Activated T-cell treated with anti-CD3 and anti-CD28 coated beads, Interleukin-2, amount 50 U/mL, for 24 hours (primary cell): ENCODE measurements around the gene CD300A.

Experiments used
- DNase-seq: peaks from one replicate; pipeline ENCODE4 v3.0.0-alpha.2; 2020
- H3K27ac Mint-ChIP-seq: 2 replicates; pipeline ENCODE4 v1.8.0; 2020; ENCODE audit warnings: mild to moderate bottlenecking, mixed read lengths
- H3K27me3 Mint-ChIP-seq: 2 replicates; pipeline ENCODE4 v1.8.0; 2020; ENCODE audit warnings: mixed read lengths
- H3K36me3 Mint-ChIP-seq: 2 replicates; pipeline ENCODE4 v1.8.0; 2020; ENCODE audit warnings: low read depth, mixed read lengths
- H3K4me1 Mint-ChIP-seq: 2 replicates; pipeline ENCODE4 v1.8.0; 2020; ENCODE audit warnings: low read depth, mixed read lengths
- H3K4me3 Mint-ChIP-seq: 2 replicates; pipeline ENCODE4 v1.8.0; 2020; ENCODE audit warnings: mild to moderate bottlenecking, moderate library complexity, mixed read lengths
- H3K9me3 Mint-ChIP-seq: 2 replicates; pipeline ENCODE4 v1.8.0; 2020; ENCODE audit warnings: mixed read lengths

Gene CD300A

DNA sequence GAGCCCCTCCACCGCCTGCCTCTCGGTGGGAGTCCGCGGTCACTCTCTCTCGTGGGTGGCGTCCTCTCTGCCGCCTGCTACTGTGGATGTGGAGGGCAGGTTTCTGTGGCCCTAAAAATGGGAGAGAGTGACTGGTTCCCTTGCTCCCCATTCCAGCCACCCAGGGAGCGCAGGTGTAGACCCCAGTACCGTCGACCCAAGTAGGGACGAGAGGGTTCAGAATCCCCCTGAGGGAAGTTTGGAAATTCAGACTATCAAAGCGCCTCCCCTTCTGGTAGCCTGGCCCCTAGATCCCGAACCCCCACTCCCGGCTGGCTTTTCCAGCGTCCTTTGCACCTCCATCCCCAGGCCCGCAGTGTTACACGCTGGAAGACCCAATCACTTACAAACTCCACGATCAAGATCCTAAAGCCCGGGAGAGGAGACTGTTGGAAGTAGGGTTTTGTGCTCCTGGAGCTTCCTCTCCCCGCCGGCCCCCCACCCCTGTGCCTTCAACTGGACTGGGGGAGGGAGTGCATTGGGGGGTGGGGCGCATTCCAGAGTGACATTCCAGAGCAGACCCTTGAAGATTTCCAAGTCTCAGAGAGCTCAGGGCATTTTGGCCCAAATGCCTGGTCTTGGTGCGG lies 33.6 kb upstream of the CD300A start:
- Mint-ChIP-seq H3K27ac (no peak overlapping the region), H3K4me1 (peaks cover 17% of the 10 kb centered on the region), H3K9me3 (peaks cover 4% of the 10 kb centered on the region), H3K36me3 (no peaks in the 10 kb centered on the region), H3K27me3 (peaks cover 72% of the 10 kb centered on the region), H3K4me3 (peak overlapping the region; percentile 18)
- DNase-seq = no peak

- H3K9me3 Mint-ChIP-seq = peaks cover 7% of the 10 kb centered on the region
- peaks cover 67% of the 10 kb centered on the region for H3K27me3 Mint-ChIP-seq
- H3K27ac Mint-ChIP-seq = no peak overlapping the region
- DNase-seq = no peak
- no peaks in the 10 kb centered on the region for H3K36me3 Mint-ChIP-seq
- no peak overlapping the region for H3K4me3 Mint-ChIP-seq
- peaks cover 17% of the 10 kb centered on the region for H3K4me1 Mint-ChIP-seq
Measured at GRCh38 chr17:74433421-74434121, 32.9 kb upstream of the CD300A start.

GRCh38 chr17:74435775-74436359 lies 30.6 kb upstream of the CD300A start:
- Mint-ChIP-seq H3K27me3 (peaks cover 57% of the 10 kb centered on the region), H3K4me3 (no peak overlapping the region), H3K9me3 (peaks cover 17% of the 10 kb centered on the region), H3K27ac (no peak overlapping the region), H3K4me1 (peaks cover 10% of the 10 kb centered on the region), H3K36me3 (no peaks in the 10 kb centered on the region)
- no peak for DNase-seq

DNA sequence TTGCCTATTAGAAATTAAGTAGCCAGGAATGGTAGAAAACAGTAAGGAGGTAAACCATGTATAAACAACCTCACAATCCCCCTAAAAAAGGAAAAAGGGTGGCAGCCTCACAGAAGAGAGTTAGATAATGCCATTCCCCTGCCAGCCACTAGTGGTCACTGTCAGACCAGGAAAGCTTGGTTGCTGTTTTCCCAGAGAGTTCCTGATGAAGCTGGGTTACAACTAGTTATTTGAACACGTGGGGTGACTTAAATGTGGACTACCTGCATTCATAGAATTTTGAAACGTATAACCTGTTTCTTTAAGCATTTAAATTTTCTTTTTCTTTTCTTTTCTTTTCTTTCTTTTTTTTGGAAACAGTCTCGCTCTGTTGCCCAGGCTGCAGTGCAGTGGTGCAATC lies 28.7 kb upstream of the CD300A start:
- peaks cover 17% of the 10 kb centered on the region for H3K9me3 Mint-ChIP-seq
- no peaks in the 10 kb centered on the region for H3K36me3 Mint-ChIP-seq
- H3K27me3 Mint-ChIP-seq = peaks cover 49% of the 10 kb centered on the region
- H3K4me1 Mint-ChIP-seq = no peaks in the 10 kb centered on the region
- DNase-seq = no peak
- no peak overlapping the region for H3K4me3 Mint-ChIP-seq
- no peak overlapping the region for H3K27ac Mint-ChIP-seq

DNA sequence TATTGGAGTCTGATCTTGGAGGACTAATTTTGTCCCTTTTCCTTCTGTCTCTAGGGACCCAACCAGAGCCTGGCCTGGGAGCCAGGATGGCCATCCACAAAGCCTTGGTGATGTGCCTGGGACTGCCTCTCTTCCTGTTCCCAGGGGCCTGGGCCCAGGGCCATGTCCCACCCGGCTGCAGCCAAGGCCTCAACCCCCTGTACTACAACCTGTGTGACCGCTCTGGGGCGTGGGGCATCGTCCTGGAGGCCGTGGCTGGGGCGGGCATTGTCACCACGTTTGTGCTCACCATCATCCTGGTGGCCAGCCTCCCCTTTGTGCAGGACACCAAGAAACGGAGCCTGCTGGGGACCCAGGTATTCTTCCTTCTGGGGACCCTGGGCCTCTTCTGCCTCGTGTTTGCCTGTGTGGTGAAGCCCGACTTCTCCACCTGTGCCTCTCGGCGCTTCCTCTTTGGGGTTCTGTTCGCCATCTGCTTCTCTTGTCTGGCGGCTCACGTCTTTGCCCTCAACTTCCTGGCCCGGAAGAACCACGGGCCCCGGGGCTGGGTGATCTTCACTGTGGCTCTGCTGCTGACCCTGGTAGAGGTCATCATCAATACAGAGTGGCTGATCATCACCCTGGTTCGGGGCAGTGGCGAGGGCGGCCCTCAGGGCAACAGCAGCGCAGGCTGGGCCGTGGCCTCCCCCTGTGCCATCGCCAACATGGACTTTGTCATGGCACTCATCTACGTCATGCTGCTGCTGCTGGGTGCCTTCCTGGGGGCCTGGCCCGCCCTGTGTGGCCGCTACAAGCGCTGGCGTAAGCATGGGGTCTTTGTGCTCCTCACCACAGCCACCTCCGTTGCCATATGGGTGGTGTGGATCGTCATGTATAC lies 26.5 kb upstream of the CD300A start:
- Mint-ChIP-seq H3K27ac (no peak overlapping the region), H3K4me1 (no peaks in the 10 kb centered on the region), H3K27me3 (peaks cover 52% of the 10 kb centered on the region), H3K9me3 (peaks cover 17% of the 10 kb centered on the region), H3K4me3 (no peak overlapping the region), H3K36me3 (no peaks in the 10 kb centered on the region)
- DNase-seq = no peak

DNA sequence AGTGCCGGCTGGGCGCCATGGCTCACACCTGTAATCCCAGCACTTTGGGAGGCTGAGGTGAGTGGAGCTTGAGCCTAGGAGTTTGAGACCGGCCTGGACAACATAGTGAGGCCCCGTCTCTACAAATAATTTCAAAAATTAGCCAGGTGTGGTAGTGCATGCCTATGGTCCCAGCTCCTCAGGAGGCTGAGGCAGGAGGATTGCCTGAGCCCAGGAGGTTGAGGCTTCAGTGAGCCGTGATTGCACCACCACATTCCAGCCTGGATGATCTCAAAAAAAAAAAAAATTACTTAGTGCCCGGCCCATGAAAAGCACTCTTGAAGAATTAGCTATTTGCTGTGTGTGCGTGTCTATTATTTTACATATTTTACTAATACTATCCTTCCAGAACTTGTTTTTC lies 24.9 kb upstream of the CD300A start:
- Mint-ChIP-seq H3K27ac (no peak overlapping the region), H3K36me3 (no peaks in the 10 kb centered on the region)

DNA sequence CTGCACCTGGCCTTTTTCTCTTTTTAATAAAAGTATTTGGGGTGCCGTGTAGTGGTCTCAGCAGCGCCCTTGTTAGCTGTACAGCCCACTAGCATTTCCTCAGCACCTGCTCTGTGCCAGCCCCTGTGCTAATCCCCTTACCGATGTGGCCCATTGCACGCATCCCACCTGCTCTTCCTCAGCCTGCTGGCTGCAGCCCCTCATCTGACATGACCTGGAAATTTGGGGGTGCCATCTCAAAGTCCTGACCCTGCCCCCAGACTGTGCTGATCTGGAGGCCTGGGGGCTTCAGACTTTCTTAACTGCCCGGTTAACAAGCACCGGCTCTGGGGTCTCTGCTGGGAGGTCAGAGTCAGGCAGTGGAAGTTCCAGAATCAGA lies 24.2 kb upstream of the CD300A start:
- H3K36me3 Mint-ChIP-seq = no peaks in the 10 kb centered on the region
- DNase-seq = no peak
- H3K9me3 Mint-ChIP-seq = peaks cover 17% of the 10 kb centered on the region
- peaks cover 40% of the 10 kb centered on the region for H3K27me3 Mint-ChIP-seq
- no peak overlapping the region for H3K4me3 Mint-ChIP-seq
- no peak overlapping the region for H3K27ac Mint-ChIP-seq
- peaks cover 8% of the 10 kb centered on the region for H3K4me1 Mint-ChIP-seq

More for the DNA sequence above, 24.9 kb upstream of the CD300A start:
- Mint-ChIP-seq H3K9me3 (peaks cover 17% of the 10 kb centered on the region), H3K4me3 (no peak overlapping the region), H3K27me3 (peaks cover 44% of the 10 kb centered on the region), H3K4me1 (peaks cover 1% of the 10 kb centered on the region)
- DNase-seq = no peak

DNA sequence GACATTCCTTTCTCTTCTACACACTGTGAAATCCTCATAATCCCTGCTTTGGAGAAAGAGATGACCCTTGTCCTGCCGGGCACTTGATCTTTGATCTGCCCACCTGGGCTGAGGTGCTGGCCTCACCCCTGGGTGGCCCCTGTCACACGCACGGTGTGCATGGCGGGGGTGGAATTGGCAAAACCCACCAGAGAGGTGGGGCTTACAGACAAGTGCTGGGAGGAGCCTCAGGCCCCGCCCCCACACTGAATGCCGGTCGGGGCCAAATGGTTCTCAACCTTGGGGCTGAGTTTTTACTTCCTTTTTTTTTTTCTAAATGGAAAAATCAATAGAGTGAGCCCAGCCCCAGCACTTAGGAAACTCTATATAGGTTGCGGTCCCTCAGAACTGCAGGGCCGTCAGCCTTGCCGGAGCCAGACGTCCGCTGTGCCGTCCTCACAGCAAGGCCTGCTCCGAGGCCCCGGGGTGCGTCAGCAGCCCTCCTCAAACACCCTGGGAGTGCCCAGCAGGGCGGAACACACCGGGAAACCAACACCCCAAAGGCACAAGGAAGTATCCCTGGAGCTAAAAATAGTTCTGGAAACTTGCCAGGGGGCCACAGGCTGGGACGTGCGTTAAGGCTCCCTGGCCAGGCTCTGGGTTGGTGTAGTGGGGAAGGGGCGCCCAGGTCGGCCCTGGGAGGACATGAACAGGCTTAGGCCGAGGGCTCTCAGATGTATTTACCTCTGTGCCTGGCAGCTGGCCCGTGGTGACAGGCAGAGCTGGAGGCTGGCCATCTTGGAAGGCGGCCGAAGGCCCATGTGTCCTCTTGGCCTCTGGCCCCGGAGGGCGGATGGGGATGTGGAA lies 23.5 kb upstream of the CD300A start:
- H3K27ac Mint-ChIP-seq = no peak overlapping the region
- H3K9me3 Mint-ChIP-seq = peaks cover 12% of the 10 kb centered on the region
- H3K27me3 Mint-ChIP-seq = peaks cover 40% of the 10 kb centered on the region
- no peak for DNase-seq
- no peak overlapping the region for H3K4me3 Mint-ChIP-seq
- H3K36me3 Mint-ChIP-seq = no peaks in the 10 kb centered on the region
- H3K4me1 Mint-ChIP-seq = peaks cover 12% of the 10 kb centered on the region

DNA sequence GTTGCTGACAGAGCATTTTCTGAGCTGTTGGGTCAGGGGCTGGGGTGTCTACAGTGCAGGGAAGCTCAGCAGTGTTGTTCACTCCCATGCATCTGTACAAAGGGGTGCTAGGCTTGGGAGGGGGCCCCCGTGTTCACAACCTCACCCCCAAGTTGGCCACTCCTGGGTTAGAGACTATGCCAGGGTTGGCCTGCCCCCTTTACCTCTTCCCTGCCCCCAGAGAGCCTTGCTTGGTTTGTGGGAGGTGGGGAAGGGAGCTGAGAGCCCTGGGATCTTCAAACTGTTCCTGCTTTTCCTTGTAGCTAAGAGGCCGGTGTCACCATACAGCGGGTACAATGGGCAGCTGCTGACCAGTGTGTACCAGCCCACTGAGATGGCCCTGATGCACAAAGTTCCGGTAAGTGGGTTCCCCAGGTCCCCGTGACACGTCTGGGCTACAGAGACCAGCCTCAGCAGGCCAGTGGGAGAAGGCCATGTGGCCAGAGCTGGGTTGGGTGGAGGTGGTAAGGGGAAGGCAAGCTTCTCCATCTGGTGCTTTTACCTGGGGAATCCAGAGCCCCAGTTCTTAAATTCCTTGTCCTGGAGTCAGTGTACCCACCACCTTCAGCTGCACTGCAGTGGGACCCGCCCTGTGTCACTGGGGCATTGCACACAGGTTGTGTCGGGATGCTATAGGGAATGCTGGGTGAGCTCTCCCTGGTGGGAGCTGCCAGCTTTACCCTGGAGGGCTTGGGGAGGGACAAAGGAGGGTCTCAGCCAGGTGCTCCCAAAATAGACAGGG lies 22.7 kb upstream of the CD300A start:
- DNase-seq = no peak
- H3K27ac Mint-ChIP-seq = no peak overlapping the region
- H3K27me3 Mint-ChIP-seq = peaks cover 40% of the 10 kb centered on the region
- peaks cover 12% of the 10 kb centered on the region for H3K4me1 Mint-ChIP-seq
- no peak overlapping the region for H3K4me3 Mint-ChIP-seq
- peaks cover 9% of the 10 kb centered on the region for H3K9me3 Mint-ChIP-seq
- H3K36me3 Mint-ChIP-seq = no peaks in the 10 kb centered on the region

DNA sequence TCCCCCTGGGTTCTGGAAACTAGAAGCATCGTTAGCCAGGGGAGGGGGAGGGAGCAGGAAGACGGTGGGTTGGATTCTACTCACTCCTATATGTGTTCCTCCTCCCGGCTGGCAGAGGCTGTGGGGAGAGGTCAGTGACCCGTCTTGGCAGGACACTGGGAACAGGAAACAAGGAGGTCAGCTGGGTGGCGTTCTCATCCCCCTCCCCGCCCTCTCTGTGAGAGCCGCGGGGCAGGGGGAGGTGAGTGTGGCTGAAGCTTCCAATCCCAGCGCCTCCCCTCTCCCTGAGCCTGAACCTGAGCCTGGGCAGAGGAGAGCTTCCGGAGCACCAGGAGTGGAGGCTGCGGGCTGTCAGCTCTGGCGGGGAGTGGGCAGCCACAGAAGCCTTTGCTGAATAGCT lies 22.0 kb upstream of the CD300A start:
- no peak for DNase-seq
- Mint-ChIP-seq H3K4me3 (no peak overlapping the region), H3K27me3 (peaks cover 40% of the 10 kb centered on the region), H3K4me1 (peaks cover 12% of the 10 kb centered on the region), H3K9me3 (peaks cover 2% of the 10 kb centered on the region), H3K27ac (no peak overlapping the region), H3K36me3 (no peaks in the 10 kb centered on the region)

DNA sequence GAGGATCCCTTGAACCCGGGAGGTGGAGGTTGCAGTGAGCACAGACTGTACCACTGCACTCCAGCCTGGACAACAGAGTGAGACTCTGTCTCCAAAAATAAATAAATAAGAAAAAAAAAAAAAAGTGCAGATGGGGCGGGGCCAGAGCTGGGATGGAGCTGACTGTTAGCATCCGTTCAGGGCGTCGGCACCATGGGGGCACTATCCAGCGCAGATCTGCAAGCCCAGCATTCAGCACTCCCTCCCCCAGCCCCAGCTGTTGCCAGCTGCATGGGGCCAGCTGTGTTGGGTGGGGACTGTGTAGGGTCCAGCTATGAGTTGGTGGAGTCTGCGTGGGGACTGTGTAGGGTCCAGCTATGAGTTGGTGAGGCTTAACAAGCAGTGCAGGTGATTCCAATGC lies 21.3 kb upstream of the CD300A start:
- Mint-ChIP-seq H3K27ac (no peak overlapping the region), H3K4me3 (no peak overlapping the region), H3K36me3 (no peaks in the 10 kb centered on the region)

GRCh38 chr17:74446551-74447500 lies 19.6 kb upstream of the CD300A start:
- Mint-ChIP-seq H3K4me3 (peak overlapping the region; percentile 60), H3K36me3 (no peaks in the 10 kb centered on the region), H3K27me3 (peaks cover 33% of the 10 kb centered on the region), H3K9me3 (no peaks in the 10 kb centered on the region), H3K27ac (peak overlapping the region; percentile 67), H3K4me1 (peaks cover 12% of the 10 kb centered on the region)
- peak; percentile 67 for DNase-seq

More for the DNA sequence above, 21.3 kb upstream of the CD300A start:
- DNase-seq = no peak
- H3K27me3 Mint-ChIP-seq = peaks cover 38% of the 10 kb centered on the region
- H3K9me3 Mint-ChIP-seq = no peaks in the 10 kb centered on the region
- H3K4me1 Mint-ChIP-seq = peaks cover 12% of the 10 kb centered on the region
